OCI-LY7 (cell line): ENCODE data around the gene NEK4. TPM values are rescaled to one million over a fixed set of nuclear protein-coding genes. Genes with fewer than 3 reads are reported as not detected.
A peak's percentile ranks its signal among the peaks of the same experiment; 100 is the strongest.

ENCODE experiments used
- BruUV-seq: library from RNA; stranded (reverse); fragments of 400-500 nt; replicated peaks from 2 replicates; lab custom pipeline; 2021; lab: Mats Ljungman, UMichigan
- CTCF ChIA-PET: fragments of 300-600 bp; sonication (Branson Sonifier 250); formaldehyde crosslinking; loops from one replicate; lab custom pipeline; 2022; ENCODE audit warnings: antibody characterized with exemption; ENCODE audit not compliant: unreplicated experiment; lab: Charles Lee
- POLR2A ChIA-PET: fragments of 300-600 bp; sonication (Branson Sonifier 250); formaldehyde crosslinking; loops from one replicate; lab custom pipeline; 2022; ENCODE audit warnings: antibody characterized with exemption; lab: Charles Lee
- DNase-seq: peaks from one replicate; pipeline ENCODE4 v3.0.0-alpha.2; 2015; ENCODE audit warnings: low spot score
- H2AFZ ChIP-seq: fragments of 200-600 bp; sonication (generic), shearing (Covaris generic); 2 replicates; pipeline ENCODE4 v1.6.1; 2014; ENCODE audit warnings: mild to moderate bottlenecking, antibody characterized with exemption, low read length, moderate library complexity
- H3K27ac ChIP-seq: fragments of 200-600 bp; sonication (generic); 2 replicates; pipeline ENCODE4 v1.5.1; 2014; ENCODE audit warnings: mixed run types, low read depth, mild to moderate bottlenecking, moderate library complexity, low read length, inconsistent platforms; ENCODE audit not compliant: poor library complexity, severe bottlenecking
- H3K36me3 ChIP-seq: fragments of 200-600 bp; sonication (generic); 2 replicates; pipeline ENCODE4 v1.6.1; 2014; ENCODE audit warnings: mild to moderate bottlenecking, antibody characterized with exemption, low read length, moderate library complexity, mixed read lengths; ENCODE audit not compliant: insufficient read depth
- H3K4me1 ChIP-seq: fragments of 200-600 bp; sonication (generic); 2 replicates; pipeline ENCODE4 v1.5.1; 2014; ENCODE audit warnings: mild to moderate bottlenecking, low read length; ENCODE audit not compliant: insufficient read depth, poor library complexity, severe bottlenecking
- H3K4me2 ChIP-seq: fragments of 200-600 bp; sonication (generic); 2 replicates; pipeline ENCODE4 v1.6.1; 2014; ENCODE audit warnings: mild to moderate bottlenecking, low read length
- H3K4me3 ChIP-seq: fragments of 200-600 bp; sonication (generic); 2 replicates; pipeline ENCODE4 v1.5.1; 2014; ENCODE audit warnings: mild to moderate bottlenecking, low read depth, low read length; ENCODE audit not compliant: poor library complexity, severe bottlenecking
- H3K79me2 ChIP-seq: fragments of 200-600 bp; sonication (generic); 2 replicates; pipeline ENCODE4 v1.6.1; 2016; ENCODE audit warnings: low read depth, mild to moderate bottlenecking, low read length, moderate library complexity, mixed read lengths; ENCODE audit not compliant: insufficient read depth
- H3K9me2 ChIP-seq: fragments of 200-600 bp; sonication (generic); 2 replicates; pipeline ENCODE4 v1.6.1; 2016; ENCODE audit warnings: mild to moderate bottlenecking, low read length, mixed read lengths; ENCODE audit not compliant: insufficient read depth
- H3K9me3 ChIP-seq: fragments of 200-600 bp; sonication (generic); 2 replicates; pipeline ENCODE4 v1.6.1; 2014; ENCODE audit warnings: mild to moderate bottlenecking, mixed run types, low read length, mixed read lengths
- H4K20me1 ChIP-seq: fragments of 200-600 bp; sonication (generic); 2 replicates; pipeline ENCODE4 v1.6.1; 2014; ENCODE audit warnings: mild to moderate bottlenecking, antibody characterized with exemption, low read length, moderate library complexity, mixed read lengths; ENCODE audit not compliant: insufficient read depth
- CTCF ChIP-seq: fragments of 200-600 bp; sonication (generic); conservative IDR thresholded peaks from 2 replicates; pipeline ENCODE4 v1.5.1; 2014; ENCODE audit warnings: mild to moderate bottlenecking, antibody characterized with exemption, low read length, moderate library complexity, mixed read lengths
- EZH2phosphoT487 ChIP-seq: fragments of 200-600 bp; sonication (generic); IDR thresholded peaks from 2 replicates; pipeline ENCODE4 v1.6.1; 2018; ENCODE audit warnings: low read depth, borderline replicate concordance, mild to moderate bottlenecking, mixed run types, antibody characterized with exemption, low read length, moderate library complexity, mixed read lengths
- intact Hi-C: fragments of 100-400 bp; cut with micrococcal nuclease; formaldehyde crosslinking; loops from one replicate; pipeline ENCODE4 v1.10.0; 2022; ENCODE audit not compliant: unreplicated experiment
- total RNA-seq, 2 experiments: library from RNA; depleted of rRNA in 1 of 2; stranded (reverse); fragments of >200 nt in 1 of 2; shearing (Covaris generic) in 1 of 2; gene quantifications; 2 replicates each; pipeline ENCODE4 v1.2.3, GENCODE V29; 2014 to 2022

NEK4 gene
- total RNA-seq, 2 experiments from 2014 or later, result 27.5 to 38.6 TPM

DNA sequence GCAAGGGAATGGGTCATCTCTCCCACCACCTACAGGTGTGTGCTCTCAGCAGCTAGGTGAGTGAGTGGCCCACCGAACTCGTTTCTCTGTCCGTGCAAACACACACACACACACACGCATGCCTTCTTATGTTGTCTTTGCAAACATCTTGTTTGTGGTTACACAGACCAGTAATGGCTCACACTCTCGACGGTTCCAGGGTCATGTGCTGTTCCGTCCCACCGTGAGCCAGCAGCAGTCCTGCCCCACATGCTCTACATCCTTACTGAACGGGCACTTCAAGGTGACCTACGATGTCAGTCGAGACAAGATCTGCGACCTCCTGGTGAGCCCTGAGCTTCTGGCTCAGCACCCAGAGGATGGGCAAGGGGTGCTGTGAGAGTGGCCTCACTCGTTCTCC is 11.0 kb upstream of the NEK4 start:
- TF ChIP-seq CTCF (no peak), EZH2phosphoT487 (no peak)
- H3K4me3 ChIP-seq, result no peak overlapping the region
- H3K9me3 ChIP-seq, result no peaks in the 10 kb centered on the region
- POLR2A ChIA-PET, result no interaction called here
- H3K27ac ChIP-seq, result no peak overlapping the region
- H3K36me3 ChIP-seq, result no peaks in the 10 kb centered on the region
- BruUV-seq, result no TSS peak
- intact Hi-C loops, result no loop called here
- no peak for DNase-seq
- H2AFZ ChIP-seq, result no peak overlapping the region
- no peaks in the 10 kb centered on the region for H3K9me2 ChIP-seq
- CTCF ChIA-PET, result no interaction called here
- no peaks in the 10 kb centered on the region for H3K79me2 ChIP-seq
- H4K20me1 ChIP-seq, result no peaks in the 10 kb centered on the region
- no peak overlapping the region for H3K4me2 ChIP-seq
- peaks cover 5% of the 10 kb centered on the region for H3K4me1 ChIP-seq

GRCh38 chr3:52779837-52780585 is 9.3 kb upstream of the NEK4 start:
- Histone ChIP-seq H2AFZ (peak overlapping the region; percentile 16; the same call in 1 of the 2 replicates), H4K20me1 (no peaks in the 10 kb centered on the region), H3K4me2 (no peak overlapping the region), H3K36me3 (no peaks in the 10 kb centered on the region), H3K9me2 (no peaks in the 10 kb centered on the region), H3K4me3 (no peak overlapping the region), H3K79me2 (no peaks in the 10 kb centered on the region), H3K9me3 (no peaks in the 10 kb centered on the region), H3K27ac (no peak overlapping the region), H3K4me1 (peaks cover 5% of the 10 kb centered on the region)
- TF ChIP-seq CTCF (no peak), EZH2phosphoT487 (no peak)
- POLR2A ChIA-PET, result no interaction called here
- no TSS peak for BruUV-seq
- DNase-seq, result no peak
- CTCF ChIA-PET, result no interaction called here
- intact Hi-C loops, result no loop called here
